Measurements from ENCODE around the gene FOXP1. TPM values are rescaled to one million over a fixed set of nuclear protein-coding genes. Genes with fewer than 3 reads are reported as not detected.

The FOXP1 gene
- total and polyA plus RNA-seq, 12 donors: 7.6 to 42.7 (median 24.3) TPM

DNA sequence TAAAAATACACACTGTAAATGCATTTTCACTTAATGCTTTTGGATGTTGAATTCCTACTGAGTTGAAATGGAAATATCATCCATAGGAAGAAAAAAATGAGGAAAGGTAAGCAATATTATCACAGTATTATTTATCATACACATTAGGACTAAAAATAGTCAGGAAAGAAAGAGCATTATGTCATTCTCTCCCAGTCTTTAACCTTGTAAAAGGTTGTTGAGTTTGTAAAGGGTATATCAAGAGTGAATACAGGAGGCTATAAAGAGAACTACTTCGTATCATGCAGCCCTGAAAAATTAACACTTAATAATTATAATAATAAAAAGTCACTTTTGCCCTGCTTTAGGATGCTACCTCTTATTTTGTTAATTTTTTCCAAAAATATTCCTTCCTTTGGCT is 395.8 kb downstream of the FOXP1 start:
- peaks cover 0 to 4% of the 10 kb centered on the region in 2 donors for H3K4me1 ChIP-seq (replicated peaks in 1 of 2)
- no peak overlapping the region for H3K27ac ChIP-seq
- H3K9me3 ChIP-seq (replicated peaks in 1 of 3): no peaks in the 10 kb centered on the region
- no peaks in the 10 kb centered on the region for H3K27me3 ChIP-seq
- H3K36me3 ChIP-seq (replicated peaks in 1 of 2): no peaks in the 10 kb centered on the region
- TF ChIP-seq, protein P1, sequence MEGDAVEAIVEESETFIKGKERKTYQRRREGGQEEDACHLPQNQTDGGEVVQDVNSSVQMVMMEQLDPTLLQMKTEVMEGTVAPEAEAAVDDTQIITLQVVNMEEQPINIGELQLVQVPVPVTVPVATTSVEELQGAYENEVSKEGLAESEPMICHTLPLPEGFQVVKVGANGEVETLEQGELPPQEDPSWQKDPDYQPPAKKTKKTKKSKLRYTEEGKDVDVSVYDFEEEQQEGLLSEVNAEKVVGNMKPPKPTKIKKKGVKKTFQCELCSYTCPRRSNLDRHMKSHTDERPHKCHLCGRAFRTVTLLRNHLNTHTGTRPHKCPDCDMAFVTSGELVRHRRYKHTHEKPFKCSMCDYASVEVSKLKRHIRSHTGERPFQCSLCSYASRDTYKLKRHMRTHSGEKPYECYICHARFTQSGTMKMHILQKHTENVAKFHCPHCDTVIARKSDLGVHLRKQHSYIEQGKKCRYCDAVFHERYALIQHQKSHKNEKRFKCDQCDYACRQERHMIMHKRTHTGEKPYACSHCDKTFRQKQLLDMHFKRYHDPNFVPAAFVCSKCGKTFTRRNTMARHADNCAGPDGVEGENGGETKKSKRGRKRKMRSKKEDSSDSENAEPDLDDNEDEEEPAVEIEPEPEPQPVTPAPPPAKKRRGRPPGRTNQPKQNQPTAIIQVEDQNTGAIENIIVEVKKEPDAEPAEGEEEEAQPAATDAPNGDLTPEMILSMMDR (IDR thresholded peaks at IDR 0.05): no peak
- TF ChIP-seq POLR2A (IDR thresholded peaks at IDR 0.05): no peak
- DNase-seq: no peak
- intact Hi-C loops (cut with DNase I): no loop called here
- 95 to 97% (median 96%) methylated on average over 1 of the region's 1 CpG for WGBS, 4 donors
- no peak overlapping the region for H3K4me3 ChIP-seq

DNA sequence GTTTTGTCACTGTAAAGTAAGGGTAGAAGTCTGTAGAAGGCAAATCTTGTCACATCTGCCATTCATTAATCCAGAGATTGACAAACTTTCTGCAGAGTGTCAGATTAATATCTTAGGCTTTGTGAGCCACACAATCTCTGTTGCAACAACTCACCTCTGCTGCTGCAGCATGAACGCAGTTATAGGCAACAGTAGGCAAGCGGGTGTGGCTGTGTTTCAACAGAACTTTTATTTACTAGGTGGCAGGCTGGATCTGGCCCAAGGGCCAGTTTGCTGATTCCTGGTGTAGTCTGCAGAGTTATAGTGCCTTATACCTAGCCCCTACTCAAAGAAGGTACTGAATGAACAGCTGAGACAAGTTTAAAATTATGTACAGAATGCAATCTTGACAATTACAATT is 396.7 kb downstream of the FOXP1 start:
- Histone ChIP-seq H3K27me3 (no peaks in the 10 kb centered on the region), H3K4me3 (no peak overlapping the region), H3K27ac (no peak overlapping the region), H3K9me3 (replicated peaks in 1 of 3) (no peaks in the 10 kb centered on the region), H3K36me3 (replicated peaks in 1 of 2) (no peaks in the 10 kb centered on the region), H3K4me1 (replicated peaks in 1 of 2) (peaks cover 0 to 4% of the 10 kb centered on the region in 2 donors)
- 85 to 97% (median 96%) methylated on average over 2 of the region's 2 CpGs for WGBS, 4 donors
- no peak for DNase-seq
- no peak for TF ChIP-seq POLR2A (IDR thresholded peaks at IDR 0.05)
- TF ChIP-seq, protein P1 (IDR thresholded peaks at IDR 0.05): no peak
- intact Hi-C loops (cut with DNase I): no loop called here

DNA sequence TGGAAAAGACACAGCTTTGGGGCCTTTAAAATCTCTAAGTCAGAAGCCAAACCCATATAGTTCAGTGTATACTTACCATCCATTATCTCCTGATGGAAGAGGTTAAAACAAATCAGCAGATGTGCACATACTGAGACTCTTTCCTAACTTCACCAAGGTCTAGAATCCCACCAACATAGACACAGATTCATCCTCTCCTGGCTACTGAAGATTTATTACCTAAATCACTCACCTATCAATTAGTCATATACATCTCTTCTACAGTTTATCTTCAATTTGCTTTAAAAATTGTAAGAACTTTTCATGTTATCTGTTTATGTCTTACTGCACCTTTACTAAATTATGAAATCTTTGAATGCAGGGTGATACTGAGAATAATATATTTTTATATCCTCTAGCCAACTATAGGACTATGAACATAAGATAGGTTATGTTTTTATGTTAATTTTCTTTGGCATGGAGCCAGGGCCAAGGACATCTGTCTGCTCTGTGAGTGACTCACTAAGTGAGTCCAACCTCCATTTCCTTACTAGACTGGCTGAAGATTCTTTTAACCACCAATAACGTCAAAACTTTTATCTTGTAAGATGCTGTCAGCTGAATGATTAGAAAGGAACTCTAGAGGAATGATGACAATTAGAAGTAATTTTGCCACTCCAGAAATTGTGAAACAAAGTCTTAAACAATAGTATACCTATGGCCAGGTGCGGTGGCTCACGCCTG is 397.6 kb downstream of the FOXP1 start:
- no peak overlapping the region for H3K4me3 ChIP-seq
- TF ChIP-seq POLR2A (IDR thresholded peaks at IDR 0.05): no peak
- TF ChIP-seq, protein P1 (IDR thresholded peaks at IDR 0.05): no peak

DNA sequence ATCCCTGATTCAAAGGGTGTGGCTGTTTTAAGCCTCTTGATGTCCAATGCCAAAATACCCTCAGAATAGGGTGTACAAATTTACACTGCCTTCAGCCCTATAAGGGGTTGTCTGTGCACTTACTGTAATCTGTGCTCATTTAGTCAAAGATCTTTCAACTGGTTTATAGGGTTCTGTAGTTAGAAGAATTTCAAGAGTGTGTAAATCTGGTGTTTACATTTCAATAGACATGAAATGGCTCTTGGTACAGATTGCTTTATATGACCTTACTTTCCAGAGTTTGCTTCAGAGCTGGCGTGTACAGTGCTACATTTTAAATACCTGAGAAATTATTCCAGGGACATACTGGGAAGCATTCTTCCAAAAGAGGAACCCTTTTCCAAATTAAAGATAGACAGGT is 399.3 kb downstream of the FOXP1 start:
- no peak overlapping the region for H3K4me3 ChIP-seq
- 93 to 96% (median 94%) methylated on average over 1 of the region's 1 CpG for WGBS, 4 donors
- DNase-seq: no peak
- peaks cover 0 to 4% of the 10 kb centered on the region in 2 donors for H3K4me1 ChIP-seq (replicated peaks in 1 of 2)
- H3K27ac ChIP-seq: no peak overlapping the region
- no peaks in the 10 kb centered on the region for H3K36me3 ChIP-seq (replicated peaks in 1 of 2)
- intact Hi-C loops (cut with DNase I): no loop called here
- H3K27me3 ChIP-seq: no peaks in the 10 kb centered on the region
- TF ChIP-seq, protein P1 (IDR thresholded peaks at IDR 0.05): no peak
- TF ChIP-seq POLR2A (IDR thresholded peaks at IDR 0.05): no peak
- no peaks in the 10 kb centered on the region for H3K9me3 ChIP-seq (replicated peaks in 1 of 3)

More for the DNA sequence above, 397.6 kb downstream of the FOXP1 start:
- 65 to 73% (median 69%) methylated on average over 3 of the region's 3 CpGs for WGBS, 4 donors
- peaks cover 0 to 4% of the 10 kb centered on the region in 2 donors for H3K4me1 ChIP-seq (replicated peaks in 1 of 2)
- H3K36me3 ChIP-seq (replicated peaks in 1 of 2): no peaks in the 10 kb centered on the region
- DNase-seq: no peak
- no peak overlapping the region for H3K27ac ChIP-seq
- no peaks in the 10 kb centered on the region for H3K9me3 ChIP-seq (replicated peaks in 1 of 3)
- no peaks in the 10 kb centered on the region for H3K27me3 ChIP-seq
- intact Hi-C loops (cut with DNase I): no loop called here

All from adrenal gland (tissue), 12 donors.